Measurements from ENCODE around the gene ZBTB1.

Gene ZBTB1, protein sequence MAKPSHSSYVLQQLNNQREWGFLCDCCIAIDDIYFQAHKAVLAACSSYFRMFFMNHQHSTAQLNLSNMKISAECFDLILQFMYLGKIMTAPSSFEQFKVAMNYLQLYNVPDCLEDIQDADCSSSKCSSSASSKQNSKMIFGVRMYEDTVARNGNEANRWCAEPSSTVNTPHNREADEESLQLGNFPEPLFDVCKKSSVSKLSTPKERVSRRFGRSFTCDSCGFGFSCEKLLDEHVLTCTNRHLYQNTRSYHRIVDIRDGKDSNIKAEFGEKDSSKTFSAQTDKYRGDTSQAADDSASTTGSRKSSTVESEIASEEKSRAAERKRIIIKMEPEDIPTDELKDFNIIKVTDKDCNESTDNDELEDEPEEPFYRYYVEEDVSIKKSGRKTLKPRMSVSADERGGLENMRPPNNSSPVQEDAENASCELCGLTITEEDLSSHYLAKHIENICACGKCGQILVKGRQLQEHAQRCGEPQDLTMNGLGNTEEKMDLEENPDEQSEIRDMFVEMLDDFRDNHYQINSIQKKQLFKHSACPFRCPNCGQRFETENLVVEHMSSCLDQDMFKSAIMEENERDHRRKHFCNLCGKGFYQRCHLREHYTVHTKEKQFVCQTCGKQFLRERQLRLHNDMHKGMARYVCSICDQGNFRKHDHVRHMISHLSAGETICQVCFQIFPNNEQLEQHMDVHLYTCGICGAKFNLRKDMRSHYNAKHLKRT

DNA sequence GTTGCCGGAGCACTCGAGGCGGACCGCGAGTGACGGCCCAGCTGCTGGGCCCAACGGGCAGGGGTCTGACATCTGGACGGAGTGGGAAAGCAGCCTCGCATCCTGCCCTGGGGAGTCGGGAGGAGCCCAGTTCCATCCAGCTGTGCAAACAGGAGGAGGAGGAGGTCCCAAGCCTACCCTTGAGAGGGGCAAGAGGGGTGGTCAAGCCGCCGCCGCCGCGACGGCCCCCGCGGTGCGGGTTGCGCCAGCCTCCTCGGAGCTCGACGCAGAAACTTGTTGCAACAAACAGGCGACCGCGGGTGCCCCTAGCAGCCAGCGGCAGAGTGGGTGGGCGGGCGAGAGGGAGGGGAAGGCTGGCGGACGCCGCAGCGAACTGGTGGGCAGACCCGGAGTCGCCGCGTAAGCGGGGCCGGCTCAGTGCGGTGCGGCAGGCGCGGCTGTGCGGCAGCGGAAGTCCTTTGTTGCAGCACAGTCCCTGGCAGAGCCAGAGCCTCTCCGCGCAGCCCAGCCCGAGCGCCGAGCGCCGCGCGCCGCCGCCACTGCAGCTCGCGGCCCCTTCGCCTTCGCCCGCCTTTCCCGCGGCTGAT is at the start of gene ZBTB1:
Gene ZBTB1 (plus strand): TSS at position 461 of the 587 bp plus-strand sequence. CDS start 16,735 bp downstream, outside the sequence.
- no peak for TF ChIP-seq CTCF (conservative IDR thresholded peaks at IDR 0.05; ENCODE audit: low read depth, low read length)
- DNase-seq (ENCODE audit: low read depth), result peak; percentile 90
- peak within 1 kb of the TSS; percentile 88 for H3K4me3 ChIP-seq (ENCODE audit: low read depth, low read length)

- no peak for DNase-seq (ENCODE audit: low read depth)
- no peak for TF ChIP-seq CTCF (conservative IDR thresholded peaks at IDR 0.05; ENCODE audit: low read depth, low read length)
- no peak overlapping the region for H3K4me3 ChIP-seq (ENCODE audit: low read depth, low read length)
Observed at GRCh38 chr14:64459405-64460136, 45.0 kb upstream of the ZBTB1 start.

DNA sequence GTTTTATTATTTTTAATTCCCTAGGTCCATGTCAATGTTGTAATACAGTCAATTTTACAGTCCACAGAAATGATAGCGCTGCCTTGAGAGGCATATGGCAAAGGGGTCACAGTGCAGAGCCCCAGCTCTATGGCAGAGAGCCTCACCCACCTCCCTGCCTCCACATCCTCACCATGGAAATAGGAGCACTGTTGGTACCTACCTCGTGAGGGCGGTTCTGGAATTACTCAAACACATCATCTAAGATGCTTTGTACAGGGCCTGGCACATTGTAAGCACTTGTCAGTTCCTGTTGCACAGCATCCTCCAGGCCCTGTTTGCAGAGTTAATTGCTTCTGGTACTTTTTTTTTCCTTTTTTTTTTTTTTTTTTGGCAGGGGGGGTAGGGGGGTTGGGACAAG is 43.3 kb upstream of the ZBTB1 start:
- TF ChIP-seq CTCF (conservative IDR thresholded peaks at IDR 0.05; ENCODE audit: low read depth, low read length), result no peak
- no peak overlapping the region for H3K4me3 ChIP-seq (ENCODE audit: low read depth, low read length)
- no peak for DNase-seq (ENCODE audit: low read depth)

GRCh38 chr14:64463195-64463594 is 41.4 kb upstream of the ZBTB1 start:
- no peak for TF ChIP-seq CTCF (conservative IDR thresholded peaks at IDR 0.05; ENCODE audit: low read depth, low read length)
- no peak for DNase-seq (ENCODE audit: low read depth)
- no peak overlapping the region for H3K4me3 ChIP-seq (ENCODE audit: low read depth, low read length)

DNA sequence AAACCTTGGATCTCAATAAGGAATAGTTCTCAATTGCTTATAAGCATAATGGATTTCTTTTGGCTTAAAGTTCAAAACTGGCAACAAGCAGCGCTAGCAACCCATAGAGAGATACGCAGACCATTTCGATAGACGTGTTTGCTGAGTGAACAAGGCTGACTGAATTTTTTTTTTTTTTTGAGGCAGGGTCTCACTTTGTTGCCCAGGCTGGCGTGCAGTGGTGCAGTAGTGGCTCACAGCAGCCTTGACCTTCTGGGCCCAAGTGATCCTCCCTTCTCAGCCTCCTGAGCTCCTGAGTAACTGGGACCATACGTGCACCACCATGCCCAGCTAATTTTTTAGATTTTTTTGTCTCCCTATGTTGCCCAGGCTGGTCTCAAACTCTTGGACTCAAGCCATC is 40.7 kb upstream of the ZBTB1 start:
- TF ChIP-seq CTCF (conservative IDR thresholded peaks at IDR 0.05; ENCODE audit: low read depth, low read length), result no peak
- no peak for DNase-seq (ENCODE audit: low read depth)
- no peak overlapping the region for H3K4me3 ChIP-seq (ENCODE audit: low read depth, low read length)

GRCh38 chr14:64464651-64465050 is 39.9 kb upstream of the ZBTB1 start:
- TF ChIP-seq CTCF (conservative IDR thresholded peaks at IDR 0.05; ENCODE audit: low read depth, low read length), result no peak
- H3K4me3 ChIP-seq (ENCODE audit: low read depth, low read length), result peak overlapping the region; percentile 78
- no peak for DNase-seq (ENCODE audit: low read depth)

All from choroid plexus epithelial cell (primary cell).